HEK293 (cell line): ENCODE results near the gene MBLAC2.

Experiments used
- CTCF ChIA-PET: fragments of 350-600 bp; formaldehyde crosslinking; extraction: SDS; loops from one replicate; lab custom pipeline; 2021; ENCODE audit warnings: antibody characterized with exemption; lab: Yijun Ruan, JAX
- POLR2A ChIA-PET: fragments of 300-600 bp; formaldehyde crosslinking; extraction: SDS; loops from one replicate; lab custom pipeline; 2020; ENCODE audit warnings: antibody characterized with exemption, inconsistent platforms; lab: Yijun Ruan, JAX
- H3K27ac ChIP-seq: fragments of 200-500 bp; sonication (Bioruptor generic); 2 replicates; pipeline ENCODE4 v1.5.1; 2014; ENCODE audit warnings: low read depth, low read length, control low read depth, inconsistent platforms; ENCODE audit errors: extremely low read depth
- H3K36me3 ChIP-seq, 2 experiments: fragments of 200-500 bp in 1 of 2; sonication (Bioruptor generic) in 1 of 2; 1 replicate in 1 of 2; 2 replicates in 1 of 2; pipeline ENCODE4 v1.5.1; 2014 to 2017; ENCODE audit warnings: inconsistent platforms in 2 of 2, low read length in 2 of 2; ENCODE audit not compliant: control insufficient read depth in 2 of 2, insufficient read depth in 1 of 2
- H3K4me1 ChIP-seq: fragments of 200-500 bp; sonication (Bioruptor generic); 2 replicates; pipeline ENCODE4 v1.5.1; 2014; ENCODE audit warnings: mild to moderate bottlenecking, low read length, inconsistent platforms; ENCODE audit not compliant: control insufficient read depth, insufficient read depth
- H3K4me3 ChIP-seq: 2 replicates; pipeline ENCODE4 v1.5.1; 2011; ENCODE audit warnings: low read depth, mild to moderate bottlenecking, control low read depth, low read length, moderate library complexity
- H3K9me3 ChIP-seq: fragments of 200-500 bp; sonication (Bioruptor generic); 2 replicates; pipeline ENCODE4 v1.5.1; 2014; ENCODE audit warnings: low read depth, low read length, inconsistent platforms; ENCODE audit not compliant: control insufficient read depth, insufficient read depth
- GLI2 ChIP-seq: fragments of 450-650 bp; formaldehyde crosslinking; IDR thresholded peaks from 2 replicates; pipeline ENCODE4; 2017; ENCODE audit warnings: missing biosample characterization, missing genetic modification characterization, low read depth, borderline replicate concordance
- KLF1 ChIP-seq: fragments of 450-650 bp; formaldehyde crosslinking; IDR thresholded peaks from 2 replicates; pipeline ENCODE4 v1.5.1; 2016; ENCODE audit warnings: missing biosample characterization, missing genetic modification characterization
- KLF7 ChIP-seq: fragments of 450-650 bp; formaldehyde crosslinking; IDR thresholded peaks from 2 replicates; pipeline ENCODE4 v1.5.1; 2016; ENCODE audit warnings: missing biosample characterization, missing genetic modification characterization, borderline replicate concordance
- RBAK ChIP-seq: fragments of 450-650 bp; formaldehyde crosslinking; IDR thresholded peaks from 2 replicates; pipeline ENCODE4 v1.5.1; 2016; ENCODE audit warnings: missing biosample characterization, missing genetic modification characterization
- ZBTB17 ChIP-seq: fragments of 450-650 bp; formaldehyde crosslinking; IDR thresholded peaks from 2 replicates; pipeline ENCODE4 v1.5.1; 2016; ENCODE audit warnings: missing biosample characterization, missing genetic modification characterization
- ZIC2 ChIP-seq: fragments of 450-650 bp; formaldehyde crosslinking; IDR thresholded peaks from 2 replicates; pipeline ENCODE4 v1.5.1; 2016; ENCODE audit warnings: missing biosample characterization, missing genetic modification characterization
- ZNF10 ChIP-seq: fragments of 450-650 bp; formaldehyde crosslinking; IDR thresholded peaks from 2 replicates; pipeline ENCODE4 v1.5.1; 2017; ENCODE audit warnings: missing biosample characterization, missing genetic modification characterization
- ZNF341 ChIP-seq: fragments of 450-650 bp; formaldehyde crosslinking; IDR thresholded peaks from 2 replicates; pipeline ENCODE4; 2016; ENCODE audit warnings: low read depth, missing biosample characterization, missing genetic modification characterization
- ZNF37A ChIP-seq: fragments of 450-650 bp; IDR thresholded peaks from 2 replicates; pipeline ENCODE4 v1.5.1; 2018; ENCODE audit warnings: missing biosample characterization, missing genetic modification characterization
- ZNF473 ChIP-seq: fragments of 450-650 bp; formaldehyde crosslinking; IDR thresholded peaks from 2 replicates; pipeline ENCODE4 v1.5.1; 2017; ENCODE audit warnings: missing biosample characterization, missing genetic modification characterization
- ZNF48 ChIP-seq: fragments of 450-650 bp; formaldehyde crosslinking; IDR thresholded peaks from 2 replicates; pipeline ENCODE4 v1.5.1; 2016; ENCODE audit warnings: missing biosample characterization, missing genetic modification characterization
- ZNF510 ChIP-seq: fragments of 450-650 bp; formaldehyde crosslinking; IDR thresholded peaks from 2 replicates; pipeline ENCODE4 v1.5.1; 2018; ENCODE audit warnings: mild to moderate bottlenecking, missing genetic modification characterization, missing biosample characterization; ENCODE audit not compliant: insufficient replicate concordance
- ZNF600 ChIP-seq: fragments of 450-650 bp; formaldehyde crosslinking; IDR thresholded peaks from 2 replicates; pipeline ENCODE4 v1.5.1; 2016; ENCODE audit warnings: missing biosample characterization, missing genetic modification characterization
- ZNF654 ChIP-seq: fragments of 450-650 bp; formaldehyde crosslinking; IDR thresholded peaks from 2 replicates; pipeline ENCODE4 v1.5.1; 2016; ENCODE audit warnings: low read depth, missing biosample characterization, missing genetic modification characterization
- ZNF785 ChIP-seq: fragments of 450-650 bp; formaldehyde crosslinking; IDR thresholded peaks from 2 replicates; pipeline ENCODE4 v1.5.1; 2016; ENCODE audit warnings: missing biosample characterization, missing genetic modification characterization
- ZXDB ChIP-seq: fragments of 450-650 bp; formaldehyde crosslinking; IDR thresholded peaks from 2 replicates; pipeline ENCODE4 v1.5.1; 2016; ENCODE audit warnings: missing biosample characterization, missing genetic modification characterization
- TF ChIP-seq, protein P1 (sequence below): fragments of 450-650 bp; formaldehyde crosslinking; IDR thresholded peaks from 2 replicates; pipeline ENCODE4 v1.5.1; 2016; ENCODE audit warnings: missing biosample characterization, missing genetic modification characterization
- TF ChIP-seq, protein P2 (sequence below): fragments of 450-650 bp; formaldehyde crosslinking; IDR thresholded peaks from 2 replicates; pipeline ENCODE4 v1.5.1; 2016; ENCODE audit warnings: missing biosample characterization, missing genetic modification characterization
- TF ChIP-seq, protein P3 (sequence below): fragments of 450-650 bp; formaldehyde crosslinking; IDR thresholded peaks from 2 replicates; pipeline ENCODE4 v1.5.1; 2016; ENCODE audit warnings: missing biosample characterization, missing genetic modification characterization
- TF ChIP-seq, protein P4 (sequence below): fragments of 450-650 bp; formaldehyde crosslinking; IDR thresholded peaks from 2 replicates; pipeline ENCODE4 v1.5.1; 2016; ENCODE audit warnings: missing biosample characterization, missing genetic modification characterization

MBLAC2 gene

DNA sequence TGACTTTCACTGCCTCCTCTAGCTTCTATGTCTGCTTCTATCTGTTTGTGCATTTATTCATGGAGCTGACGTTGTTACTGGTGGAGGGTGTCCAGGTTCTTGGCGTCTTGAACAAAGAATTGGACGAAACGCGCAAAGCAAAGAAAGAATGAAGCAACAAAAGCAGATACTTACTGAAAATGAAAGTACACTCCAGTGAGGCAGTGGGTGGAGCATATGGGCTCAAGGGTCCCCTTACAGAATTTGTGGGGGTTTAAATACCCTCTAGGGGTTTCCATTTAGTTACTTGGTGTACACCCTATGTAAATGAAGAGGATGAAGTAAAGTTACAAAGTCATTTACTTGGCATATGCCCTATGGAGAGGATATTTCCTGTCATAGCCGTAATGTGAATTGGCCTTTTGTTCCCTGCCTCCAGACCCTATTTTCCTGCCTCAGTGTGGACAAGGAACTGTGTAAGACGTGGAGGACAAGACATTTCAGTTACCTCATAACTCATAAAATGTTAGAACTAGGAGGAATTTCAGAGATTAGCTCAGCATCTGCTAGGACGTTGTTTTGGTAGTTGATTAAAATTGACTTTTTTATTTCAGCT is 3.1 kb upstream of the MBLAC2 start:
- TF ChIP-seq, protein P1, sequence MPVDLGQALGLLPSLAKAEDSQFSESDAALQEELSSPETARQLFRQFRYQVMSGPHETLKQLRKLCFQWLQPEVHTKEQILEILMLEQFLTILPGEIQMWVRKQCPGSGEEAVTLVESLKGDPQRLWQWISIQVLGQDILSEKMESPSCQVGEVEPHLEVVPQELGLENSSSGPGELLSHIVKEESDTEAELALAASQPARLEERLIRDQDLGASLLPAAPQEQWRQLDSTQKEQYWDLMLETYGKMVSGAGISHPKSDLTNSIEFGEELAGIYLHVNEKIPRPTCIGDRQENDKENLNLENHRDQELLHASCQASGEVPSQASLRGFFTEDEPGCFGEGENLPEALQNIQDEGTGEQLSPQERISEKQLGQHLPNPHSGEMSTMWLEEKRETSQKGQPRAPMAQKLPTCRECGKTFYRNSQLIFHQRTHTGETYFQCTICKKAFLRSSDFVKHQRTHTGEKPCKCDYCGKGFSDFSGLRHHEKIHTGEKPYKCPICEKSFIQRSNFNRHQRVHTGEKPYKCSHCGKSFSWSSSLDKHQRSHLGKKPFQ, result no peak
- TF ChIP-seq ZBTB17 (tag by site-specific recombination), result 0 out of 2 replicates have a peak, but pooled peaks have one; percentile 8
- no peaks in the 10 kb centered on the region for H3K9me3 ChIP-seq
- no peaks in the 10 kb centered on the region for H3K4me1 ChIP-seq
- no peaks in the 10 kb centered on the region for H3K36me3 ChIP-seq
- H3K27ac ChIP-seq, result no peak overlapping the region
- ChIA-PET POLR2A (no interaction called here), CTCF (interaction anchor here (0.7 kb wide), 1 partner anchor 27 kb away, joined by 3 read pairs; no protein-coding TSS in a partner anchor)
- no peak overlapping the region for H3K4me3 ChIP-seq

DNA sequence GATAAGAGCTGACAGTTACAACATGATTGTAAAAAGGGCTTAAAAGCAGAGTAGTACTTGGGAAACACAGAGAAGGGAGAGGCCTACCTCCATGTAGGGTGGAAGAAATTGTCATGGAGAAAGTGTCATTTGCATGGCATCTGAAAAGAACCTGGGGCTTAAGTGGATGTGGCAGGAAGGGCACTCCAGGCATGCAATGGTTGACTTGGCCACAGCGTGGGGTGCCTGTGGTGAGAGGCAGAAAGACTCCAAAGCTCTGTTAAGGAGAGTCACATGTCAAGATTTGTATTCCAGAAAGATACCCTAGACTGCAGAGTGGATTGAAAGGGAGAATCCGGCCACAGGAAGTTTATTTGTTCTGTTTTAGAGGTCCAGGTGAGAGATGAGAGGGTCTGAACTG is 2.5 kb upstream of the MBLAC2 start:
- Histone ChIP-seq H3K9me3 (no peaks in the 10 kb centered on the region), H3K4me3 (no peak overlapping the region), H3K27ac (no peak overlapping the region), H3K36me3 (no peaks in the 10 kb centered on the region)
- ChIA-PET CTCF (interaction anchor here (0.7 to 1.8 kb wide), 4 partner anchors 11 to 307 kb away, joined by 3 to 5 read pairs (median 4); no protein-coding TSS in a partner anchor), POLR2A (no interaction called here)
- TF ChIP-seq, protein P2, sequence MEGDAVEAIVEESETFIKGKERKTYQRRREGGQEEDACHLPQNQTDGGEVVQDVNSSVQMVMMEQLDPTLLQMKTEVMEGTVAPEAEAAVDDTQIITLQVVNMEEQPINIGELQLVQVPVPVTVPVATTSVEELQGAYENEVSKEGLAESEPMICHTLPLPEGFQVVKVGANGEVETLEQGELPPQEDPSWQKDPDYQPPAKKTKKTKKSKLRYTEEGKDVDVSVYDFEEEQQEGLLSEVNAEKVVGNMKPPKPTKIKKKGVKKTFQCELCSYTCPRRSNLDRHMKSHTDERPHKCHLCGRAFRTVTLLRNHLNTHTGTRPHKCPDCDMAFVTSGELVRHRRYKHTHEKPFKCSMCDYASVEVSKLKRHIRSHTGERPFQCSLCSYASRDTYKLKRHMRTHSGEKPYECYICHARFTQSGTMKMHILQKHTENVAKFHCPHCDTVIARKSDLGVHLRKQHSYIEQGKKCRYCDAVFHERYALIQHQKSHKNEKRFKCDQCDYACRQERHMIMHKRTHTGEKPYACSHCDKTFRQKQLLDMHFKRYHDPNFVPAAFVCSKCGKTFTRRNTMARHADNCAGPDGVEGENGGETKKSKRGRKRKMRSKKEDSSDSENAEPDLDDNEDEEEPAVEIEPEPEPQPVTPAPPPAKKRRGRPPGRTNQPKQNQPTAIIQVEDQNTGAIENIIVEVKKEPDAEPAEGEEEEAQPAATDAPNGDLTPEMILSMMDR, result 0 out of 2 replicates have a peak, but pooled peaks have one; percentile 12
- TF ChIP-seq ZNF473 (tag by site-specific recombination), result no peak
- no peak for TF ChIP-seq ZNF600
- peak; percentile 62 for TF ChIP-seq ZIC2 (tag by site-specific recombination)
- TF ChIP-seq, all 188 proteins: peak for 2
- no peaks in the 10 kb centered on the region for H3K4me1 ChIP-seq

DNA sequence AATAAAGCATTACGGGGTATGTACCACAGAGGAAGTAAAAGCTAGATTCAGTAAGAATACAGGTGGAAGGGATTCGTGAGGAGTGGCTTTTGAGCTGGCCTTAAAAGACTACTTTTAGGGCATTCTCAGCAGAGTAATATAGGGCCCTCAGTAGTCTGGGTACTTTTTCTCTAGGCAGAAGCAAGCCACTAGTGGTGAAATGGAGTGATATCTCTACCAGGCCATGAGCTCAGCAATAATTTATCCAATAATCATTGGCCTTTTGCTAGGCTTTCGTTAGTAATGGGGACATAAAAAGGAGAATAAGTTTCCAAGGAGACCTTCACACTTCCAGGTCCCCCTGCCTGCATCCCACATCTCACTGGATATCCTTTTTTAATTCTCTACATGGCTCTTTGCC is 1.8 kb upstream of the MBLAC2 start:
- ChIA-PET POLR2A (interaction anchor here (1.0 kb wide), 1 partner anchor 67 kb away, joined by 3 read pairs; the partner anchor contains the start of gene CETN3), CTCF (interaction anchor here (0.7 to 1.8 kb wide), 4 partner anchors 10 to 307 kb away, joined by 3 to 5 read pairs (median 4); no protein-coding TSS in a partner anchor)
- Histone ChIP-seq H3K4me3 (no peak overlapping the region), H3K27ac (no peak overlapping the region), H3K4me1 (no peaks in the 10 kb centered on the region), H3K9me3 (no peaks in the 10 kb centered on the region), H3K36me3 (no peaks in the 10 kb centered on the region)
- no peak for TF ChIP-seq ZNF10 (tag by site-specific recombination)

DNA sequence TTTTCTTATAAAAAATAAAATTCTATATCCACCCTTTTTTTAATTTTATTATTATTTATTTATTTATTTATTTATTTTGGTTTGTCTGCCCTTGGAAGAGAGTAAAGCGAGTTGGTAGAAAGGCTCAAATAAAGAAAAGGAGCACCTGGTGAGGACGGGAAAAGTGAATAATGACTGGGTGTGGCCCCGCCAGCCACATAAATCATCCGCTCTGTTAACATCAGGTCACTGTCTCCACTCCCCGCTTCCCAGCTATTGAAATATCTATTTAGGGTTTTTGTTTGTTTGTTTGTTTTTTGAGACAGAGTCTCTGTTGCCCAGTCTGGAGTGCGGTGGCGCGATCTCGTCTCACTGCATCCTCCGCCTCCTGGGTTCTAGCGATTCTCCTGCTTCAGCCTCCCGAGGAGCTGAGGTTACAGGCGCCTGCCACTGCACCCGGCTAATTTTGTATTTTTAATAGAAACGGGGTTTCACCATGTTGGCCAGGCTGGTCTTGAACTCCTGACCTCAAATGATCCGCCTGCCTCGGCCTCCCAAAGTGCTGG is 937 bp upstream of the MBLAC2 start:
- H3K36me3 ChIP-seq, result no peaks in the 10 kb centered on the region
- H3K9me3 ChIP-seq, result no peaks in the 10 kb centered on the region
- no peaks in the 10 kb centered on the region for H3K4me1 ChIP-seq
- no peak overlapping the region for H3K27ac ChIP-seq
- ChIA-PET POLR2A (interaction anchor here (0.9 to 1.8 kb wide), 6 partner anchors 12 to 66 kb away, joined by 3 to 15 read pairs (median 4); partner anchors contain the start of gene CETN3), CTCF (interaction anchor here (0.7 to 1.8 kb wide), 6 partner anchors 9 to 308 kb away, joined by 3 to 9 read pairs (median 4); no protein-coding TSS in a partner anchor)
- TF ChIP-seq KLF7, result peak; percentile 25; the same call in 1 of the 2 replicates
- no peak for TF ChIP-seq ZNF785 (tag by site-specific recombination)
- 0 out of 2 replicates have a peak, but pooled peaks have one; percentile 32 for TF ChIP-seq KLF1 (tag by site-specific recombination)
- TF ChIP-seq ZNF48 (tag by site-specific recombination), result no peak
- TF ChIP-seq, protein P3, sequence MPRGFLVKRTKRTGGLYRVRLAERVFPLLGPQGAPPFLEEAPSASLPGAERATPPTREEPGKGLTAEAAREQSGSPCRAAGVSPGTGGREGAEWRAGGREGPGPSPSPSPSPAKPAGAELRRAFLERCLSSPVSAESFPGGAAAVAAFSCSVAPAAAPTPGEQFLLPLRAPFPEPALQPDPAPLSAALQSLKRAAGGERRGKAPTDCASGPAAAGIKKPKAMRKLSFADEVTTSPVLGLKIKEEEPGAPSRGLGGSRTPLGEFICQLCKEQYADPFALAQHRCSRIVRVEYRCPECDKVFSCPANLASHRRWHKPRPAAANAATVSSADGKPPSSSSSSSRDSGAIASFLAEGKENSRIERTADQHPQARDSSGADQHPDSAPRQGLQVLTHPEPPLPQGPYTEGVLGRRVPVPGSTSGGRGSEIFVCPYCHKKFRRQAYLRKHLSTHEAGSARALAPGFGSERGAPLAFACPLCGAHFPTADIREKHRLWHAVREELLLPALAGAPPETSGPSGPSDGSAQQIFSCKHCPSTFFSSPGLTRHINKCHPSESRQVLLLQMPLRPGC (tag by site-specific recombination), result no peak
- TF ChIP-seq GLI2 (tag by site-specific recombination), result no peak
- TF ChIP-seq ZNF510 (tag by site-specific recombination), result no peak
- no peak for TF ChIP-seq ZXDB
- TF ChIP-seq RBAK (tag by site-specific recombination), result no peak
- TF ChIP-seq ZNF341 (tag by site-specific recombination), result no peak
- TF ChIP-seq, protein P4, sequence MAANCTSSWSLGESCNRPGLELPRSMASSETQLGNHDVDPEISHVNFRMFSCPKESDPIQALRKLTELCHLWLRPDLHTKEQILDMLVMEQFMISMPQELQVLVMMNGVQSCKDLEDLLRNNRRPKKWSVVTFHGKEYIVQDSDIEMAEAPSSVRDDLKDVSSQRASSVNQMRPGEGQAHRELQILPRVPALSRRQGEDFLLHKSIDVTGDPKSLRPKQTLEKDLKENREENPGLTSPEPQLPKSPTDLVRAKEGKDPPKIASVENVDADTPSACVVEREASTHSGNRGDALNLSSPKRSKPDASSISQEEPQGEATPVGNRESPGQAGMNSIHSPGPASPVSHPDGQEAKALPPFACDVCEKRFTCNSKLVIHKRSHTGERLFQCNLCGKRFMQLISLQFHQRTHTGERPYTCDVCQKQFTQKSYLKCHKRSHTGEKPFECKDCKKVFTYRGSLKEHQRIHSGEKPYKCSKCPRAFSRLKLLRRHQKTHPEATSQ, result no peak
- no peak for TF ChIP-seq ZNF37A (tag by site-specific recombination)
- TF ChIP-seq ZNF654 (tag by site-specific recombination), result no peak
- no peak overlapping the region for H3K4me3 ChIP-seq
